ENCODE measurements around the gene MAN1C1. TPM values are rescaled to one million over a fixed set of nuclear protein-coding genes. Genes with fewer than 3 reads are reported as not detected.
"Not testable (repeated sequence)": the region's sequence is repeated elsewhere in the genome, so short reads cannot be mapped to it uniquely, and the experiment has no call there.

The MAN1C1 gene
- total RNA-seq, 1 donor from 2014 or later = 29.1 TPM

GRCh38 chr1:25593861-25594260 is 22.7 kb upstream of the MAN1C1 start:
- Mint-ChIP-seq H3K9me3 (ENCODE audit: unreplicated experiment) (no peaks in the 10 kb centered on the region), H3K36me3 (ENCODE audit: low read depth, unreplicated experiment) (no peaks in the 10 kb centered on the region), H3K27me3 (ENCODE audit: unreplicated experiment) (peaks cover 5% of the 10 kb centered on the region), H3K27ac (ENCODE audit: unreplicated experiment) (no peak overlapping the region), H3K4me1 (ENCODE audit: unreplicated experiment) (peaks cover 6% of the 10 kb centered on the region), H3K4me3 (ENCODE audit: unreplicated experiment) (no peak overlapping the region)
- no peak for TF ChIP-seq CTCF (IDR thresholded peaks at IDR 0.05; ENCODE audit: unreplicated experiment)
- DNase-seq (ENCODE audit: low spot score) = no peak

- no peak for DNase-seq (ENCODE audit: low spot score)
- Mint-ChIP-seq H3K9me3 (ENCODE audit: unreplicated experiment) (no peaks in the 10 kb centered on the region), H3K4me1 (ENCODE audit: unreplicated experiment) (peaks cover 6% of the 10 kb centered on the region), H3K27ac (ENCODE audit: unreplicated experiment) (no peak overlapping the region), H3K4me3 (ENCODE audit: unreplicated experiment) (no peak overlapping the region), H3K36me3 (ENCODE audit: low read depth, unreplicated experiment) (no peaks in the 10 kb centered on the region), H3K27me3 (ENCODE audit: unreplicated experiment) (peaks cover 2% of the 10 kb centered on the region)
- TF ChIP-seq CTCF (IDR thresholded peaks at IDR 0.05; ENCODE audit: unreplicated experiment) = no peak
Observed at GRCh38 chr1:25594971-25595370, 21.6 kb upstream of the MAN1C1 start.

- H3K27ac Mint-ChIP-seq (ENCODE audit: unreplicated experiment); H3K9me3 Mint-ChIP-seq (ENCODE audit: unreplicated experiment); H3K36me3 Mint-ChIP-seq (ENCODE audit: low read depth, unreplicated experiment); H3K27me3 Mint-ChIP-seq (ENCODE audit: unreplicated experiment); H3K4me1 Mint-ChIP-seq (ENCODE audit: unreplicated experiment); H3K4me3 Mint-ChIP-seq (ENCODE audit: unreplicated experiment); DNase-seq (ENCODE audit: low spot score): not testable (repeated sequence)
Observed at GRCh38 chr1:25596641-25597040, 19.9 kb upstream of the MAN1C1 start.

- no peaks in the 10 kb centered on the region for H3K9me3 Mint-ChIP-seq (ENCODE audit: unreplicated experiment)
Observed at GRCh38 chr1:25598879-25599278, 17.7 kb upstream of the MAN1C1 start.

GRCh38 chr1:25599969-25600610 is 16.5 kb upstream of the MAN1C1 start:
- no peak for DNase-seq (ENCODE audit: low spot score)
- no peak for TF ChIP-seq CTCF (IDR thresholded peaks at IDR 0.05; ENCODE audit: unreplicated experiment)
- Mint-ChIP-seq H3K9me3 (ENCODE audit: unreplicated experiment) (no peaks in the 10 kb centered on the region), H3K4me1 (ENCODE audit: unreplicated experiment) (peaks cover 6% of the 10 kb centered on the region), H3K36me3 (ENCODE audit: low read depth, unreplicated experiment) (no peaks in the 10 kb centered on the region), H3K4me3 (ENCODE audit: unreplicated experiment) (no peak overlapping the region), H3K27ac (ENCODE audit: unreplicated experiment) (no peak overlapping the region), H3K27me3 (ENCODE audit: unreplicated experiment) (peaks cover 9% of the 10 kb centered on the region)

More at GRCh38 chr1:25598879-25599278, 17.7 kb upstream of the MAN1C1 start:
- Mint-ChIP-seq H3K4me3 (ENCODE audit: unreplicated experiment) (no peak overlapping the region), H3K36me3 (ENCODE audit: low read depth, unreplicated experiment) (no peaks in the 10 kb centered on the region), H3K27ac (ENCODE audit: unreplicated experiment) (no peak overlapping the region), H3K27me3 (ENCODE audit: unreplicated experiment) (peaks cover 9% of the 10 kb centered on the region), H3K4me1 (ENCODE audit: unreplicated experiment) (peaks cover 9% of the 10 kb centered on the region)
- no peak for DNase-seq (ENCODE audit: low spot score)
- TF ChIP-seq CTCF (IDR thresholded peaks at IDR 0.05; ENCODE audit: unreplicated experiment) = no peak

GRCh38 chr1:25600971-25601699 is 15.5 kb upstream of the MAN1C1 start:
- not testable (repeated sequence) for H3K27me3 Mint-ChIP-seq (ENCODE audit: unreplicated experiment); DNase-seq (ENCODE audit: low spot score); H3K4me1 Mint-ChIP-seq (ENCODE audit: unreplicated experiment); H3K4me3 Mint-ChIP-seq (ENCODE audit: unreplicated experiment); H3K9me3 Mint-ChIP-seq (ENCODE audit: unreplicated experiment); H3K36me3 Mint-ChIP-seq (ENCODE audit: low read depth, unreplicated experiment); H3K27ac Mint-ChIP-seq (ENCODE audit: unreplicated experiment)

- not testable (repeated sequence) for H3K4me1 Mint-ChIP-seq (ENCODE audit: unreplicated experiment); H3K9me3 Mint-ChIP-seq (ENCODE audit: unreplicated experiment); H3K4me3 Mint-ChIP-seq (ENCODE audit: unreplicated experiment); H3K27me3 Mint-ChIP-seq (ENCODE audit: unreplicated experiment); DNase-seq (ENCODE audit: low spot score); H3K36me3 Mint-ChIP-seq (ENCODE audit: low read depth, unreplicated experiment); H3K27ac Mint-ChIP-seq (ENCODE audit: unreplicated experiment)
Observed at GRCh38 chr1:25603779-25604538, 12.6 kb upstream of the MAN1C1 start.

Measured in endothelial cell (in vitro differentiated cells).